ENCODE results near the gene UBAC1.
"Not testable (repeated sequence)": the region's sequence is repeated elsewhere in the genome, so short reads cannot be mapped to it uniquely, and the experiment has no call there.

UBAC1 gene

GRCh38 chr9:135959814-135960213 is 1.4 kb downstream of the UBAC1 start:
- no peak for DNase-seq

- no peak for DNase-seq
These were observed 2.7 kb downstream of the UBAC1 start for GRCh38 chr9:135958485-135958884.

DNA sequence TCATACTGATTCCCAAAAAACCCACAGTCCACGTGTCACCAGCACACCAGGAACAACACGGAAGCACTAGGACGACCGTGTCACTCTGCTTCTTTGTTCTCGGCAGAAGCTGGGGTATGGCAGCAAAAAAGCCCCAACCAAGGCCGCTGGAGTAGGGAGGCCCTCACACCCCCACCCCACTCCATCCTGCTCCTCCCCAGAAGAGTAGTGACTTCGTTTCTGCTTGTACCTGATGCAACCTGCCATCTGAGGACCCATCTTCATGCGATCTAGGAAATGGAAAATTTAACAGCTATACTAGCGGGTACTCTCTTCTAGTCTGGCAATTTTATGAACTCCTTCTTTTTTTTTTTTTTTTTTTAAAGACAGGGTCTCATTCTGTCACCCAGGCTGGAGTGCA is 3.7 kb downstream of the UBAC1 start:
- DNase-seq, result no peak

DNA sequence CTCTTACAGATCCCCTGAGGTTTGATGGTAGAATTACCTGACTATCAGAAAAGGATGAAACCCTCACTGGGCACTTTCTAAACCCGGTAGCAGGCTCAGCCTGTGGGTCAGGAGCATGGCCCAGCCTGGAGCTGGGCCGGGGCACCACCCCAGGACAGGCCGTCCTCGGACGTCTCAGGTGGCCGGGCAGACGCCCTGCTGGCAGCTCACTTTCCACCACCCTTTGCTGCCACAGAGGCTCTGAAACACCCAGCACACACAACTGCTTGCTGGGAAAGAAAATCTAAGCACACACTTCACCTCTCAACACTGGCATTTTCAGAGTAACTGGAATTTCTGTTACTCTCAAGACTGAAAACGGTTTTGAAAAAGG is 4.4 kb downstream of the UBAC1 start:
- no peak for DNase-seq

GRCh38 chr9:135955934-135956801 is 5.0 kb downstream of the UBAC1 start:
- no peak for DNase-seq

GRCh38 chr9:135952664-135953206 is 8.4 kb downstream of the UBAC1 start:
- DNase-seq, result no peak

DNA sequence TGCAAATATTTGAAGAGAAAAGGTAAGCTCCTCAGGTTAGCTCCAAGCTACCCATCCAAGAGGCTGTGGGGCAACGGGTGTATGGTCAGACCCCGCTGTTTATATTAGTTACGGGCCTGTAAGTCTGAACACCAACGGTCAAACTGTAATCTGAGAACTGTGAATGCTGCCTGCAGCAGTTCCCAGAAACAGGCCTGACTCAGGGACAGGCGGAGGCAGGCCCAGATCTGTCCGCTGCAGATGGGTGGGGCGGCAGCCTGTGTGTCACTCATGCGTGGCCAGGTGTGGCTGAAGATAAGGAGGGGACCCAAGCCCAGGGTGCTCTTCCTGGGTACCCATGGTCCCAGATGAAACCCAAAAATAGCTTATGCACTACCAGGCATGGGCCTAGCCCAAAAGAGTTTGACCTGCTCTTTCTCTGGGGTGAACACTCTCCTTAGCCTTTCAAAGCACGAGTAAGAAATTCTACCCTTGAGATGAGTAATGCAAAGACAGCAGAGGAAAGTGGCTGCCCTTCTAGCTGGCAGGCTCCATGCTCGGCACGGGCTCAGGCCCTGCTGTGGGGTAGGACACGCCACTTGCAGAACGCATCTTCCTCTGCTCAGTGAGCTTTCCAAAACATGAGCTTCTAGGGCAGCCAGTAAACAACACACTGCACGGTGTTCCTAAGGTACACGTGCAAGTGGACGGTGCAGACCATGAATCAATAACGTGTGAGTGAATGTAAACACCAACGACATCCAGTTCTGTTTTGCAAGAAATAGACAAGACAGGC is 9.1 kb downstream of the UBAC1 start:
- no peak for DNase-seq

DNA sequence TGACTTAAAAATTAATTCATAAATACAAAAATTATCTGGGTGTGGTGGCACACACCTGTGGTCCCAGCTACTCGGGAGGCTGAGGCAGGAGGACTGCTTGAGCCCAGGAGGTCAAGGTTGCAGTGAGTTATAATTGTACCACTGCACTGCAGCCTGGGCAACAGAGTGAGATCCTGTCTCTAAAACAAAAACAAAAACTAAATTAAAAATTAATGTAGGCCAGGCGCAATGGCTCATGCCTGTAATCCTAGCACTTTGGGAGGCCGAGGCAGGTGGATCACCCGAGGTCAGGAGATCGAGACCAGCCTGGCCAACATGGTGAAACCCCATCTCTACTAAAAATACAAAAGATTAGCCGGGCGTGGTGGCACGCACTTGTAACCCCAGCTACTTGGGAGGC is 9.9 kb downstream of the UBAC1 start:
- DNase-seq, result not testable (repeated sequence)

GRCh38 chr9:135950841-135951240 is 10.3 kb downstream of the UBAC1 start:
- DNase-seq, result not testable (repeated sequence)

DNA sequence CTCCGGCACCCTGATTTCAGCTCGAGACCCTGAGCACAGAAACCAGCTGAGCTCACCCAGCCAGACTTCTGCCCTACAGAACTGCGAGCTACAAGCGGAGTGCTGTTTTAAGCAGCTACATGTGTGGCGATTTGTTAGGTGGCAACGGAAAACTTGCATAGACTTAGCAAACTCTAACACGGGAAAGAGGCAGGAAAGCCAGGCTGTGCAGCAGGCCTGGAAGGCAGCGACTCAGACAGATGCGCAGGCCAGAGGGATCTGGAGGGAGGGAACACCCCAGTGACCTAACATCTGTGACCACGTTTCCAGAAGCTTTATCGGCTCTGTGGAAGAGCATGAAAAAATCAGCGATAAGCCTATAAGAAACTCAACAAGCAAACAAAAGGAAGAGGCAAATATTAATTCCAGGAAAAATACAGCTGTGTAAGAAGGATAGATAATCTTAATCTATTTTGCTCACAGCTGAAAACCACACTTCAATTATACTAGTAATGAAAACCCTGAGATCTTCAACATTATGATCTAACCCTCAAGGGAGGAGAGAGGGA is 11.0 kb downstream of the UBAC1 start:
- no peak for DNase-seq

DNA sequence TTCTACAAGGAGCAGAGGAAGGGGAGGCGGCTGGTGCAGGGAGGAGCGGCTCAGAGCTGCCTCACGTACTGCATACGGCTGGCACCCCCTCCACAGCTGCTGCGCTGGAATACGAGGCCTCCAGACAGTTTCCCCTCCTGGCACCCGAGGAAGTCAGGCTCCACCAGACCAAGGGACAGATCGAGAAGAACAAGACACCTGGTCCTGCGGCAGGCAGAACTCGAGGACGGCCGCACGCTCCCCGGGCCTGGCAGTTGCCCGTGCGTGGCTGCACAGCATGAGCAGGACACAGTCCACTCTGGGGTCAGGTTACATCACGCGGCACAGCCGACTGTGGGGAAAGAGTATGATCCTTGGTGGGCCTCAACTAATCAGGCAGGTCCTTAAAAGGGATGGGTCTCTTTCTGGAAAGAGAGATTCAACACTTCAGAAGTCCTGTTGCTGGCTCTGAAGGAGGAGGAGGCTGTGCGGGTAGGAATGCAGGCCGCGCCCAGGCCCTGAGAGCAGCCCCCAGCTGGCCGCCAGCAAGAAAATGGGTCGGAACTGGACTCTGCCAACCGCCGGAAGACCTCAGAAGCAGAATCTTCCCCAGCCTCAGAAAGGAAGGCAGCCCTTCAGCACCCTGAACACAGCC is 11.6 kb downstream of the UBAC1 start:
- DNase-seq, result no peak

GRCh38 chr9:135948968-135949367 is 12.2 kb downstream of the UBAC1 start:
- no peak for DNase-seq

- DNase-seq, result no peak
These were observed 12.7 kb downstream of the UBAC1 start for GRCh38 chr9:135948446-135948845.

DNA sequence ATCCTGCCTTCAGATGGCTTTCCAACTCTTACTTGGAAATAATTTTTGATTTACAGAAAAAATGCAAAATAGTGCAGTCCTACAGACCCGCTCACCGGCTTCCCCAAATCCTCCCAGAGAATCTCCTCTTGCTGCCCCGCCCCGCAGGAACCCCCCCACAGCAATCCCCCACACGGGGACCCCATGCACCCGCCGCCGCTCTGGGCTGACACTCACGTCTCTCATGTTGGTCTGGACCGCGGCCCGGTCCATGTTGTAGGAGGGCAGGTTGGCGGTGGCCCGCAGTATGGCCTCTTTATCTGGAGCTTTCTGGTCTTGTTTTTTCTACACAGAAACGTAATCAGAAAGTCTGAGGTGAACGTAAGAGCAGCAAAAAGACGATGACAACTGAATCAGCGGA is 13.6 kb downstream of the UBAC1 start:
- no peak for DNase-seq

- DNase-seq, result not testable (repeated sequence)
These were observed 14.1 kb downstream of the UBAC1 start for GRCh38 chr9:135947105-135947504.

- no peak for DNase-seq
These were observed 14.7 kb downstream of the UBAC1 start for GRCh38 chr9:135946392-135946994.

GRCh38 chr9:135945969-135946368 is 15.2 kb downstream of the UBAC1 start:
- DNase-seq, result no peak

- DNase-seq, result no peak
These were observed 16.5 kb downstream of the UBAC1 start for GRCh38 chr9:135944444-135945252.

DNA sequence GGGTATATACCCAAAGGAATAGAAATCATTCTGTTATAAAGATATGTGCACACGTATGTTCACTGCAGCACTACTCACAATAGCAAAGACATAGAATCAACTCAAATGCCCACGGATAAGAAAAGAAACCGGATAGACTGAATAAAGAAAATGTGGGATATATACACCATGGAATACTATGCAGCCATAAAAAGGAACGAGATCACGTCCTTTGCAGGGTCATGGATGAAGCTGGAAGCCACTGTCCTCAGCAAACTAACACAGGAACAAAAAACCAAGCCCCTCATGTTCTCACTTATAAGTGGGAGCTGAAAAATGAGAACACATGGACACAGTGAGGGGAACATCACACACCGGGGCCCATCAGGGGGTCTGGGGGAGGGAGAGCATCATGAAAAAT is 17.6 kb downstream of the UBAC1 start:
- not testable (repeated sequence) for DNase-seq

DNA sequence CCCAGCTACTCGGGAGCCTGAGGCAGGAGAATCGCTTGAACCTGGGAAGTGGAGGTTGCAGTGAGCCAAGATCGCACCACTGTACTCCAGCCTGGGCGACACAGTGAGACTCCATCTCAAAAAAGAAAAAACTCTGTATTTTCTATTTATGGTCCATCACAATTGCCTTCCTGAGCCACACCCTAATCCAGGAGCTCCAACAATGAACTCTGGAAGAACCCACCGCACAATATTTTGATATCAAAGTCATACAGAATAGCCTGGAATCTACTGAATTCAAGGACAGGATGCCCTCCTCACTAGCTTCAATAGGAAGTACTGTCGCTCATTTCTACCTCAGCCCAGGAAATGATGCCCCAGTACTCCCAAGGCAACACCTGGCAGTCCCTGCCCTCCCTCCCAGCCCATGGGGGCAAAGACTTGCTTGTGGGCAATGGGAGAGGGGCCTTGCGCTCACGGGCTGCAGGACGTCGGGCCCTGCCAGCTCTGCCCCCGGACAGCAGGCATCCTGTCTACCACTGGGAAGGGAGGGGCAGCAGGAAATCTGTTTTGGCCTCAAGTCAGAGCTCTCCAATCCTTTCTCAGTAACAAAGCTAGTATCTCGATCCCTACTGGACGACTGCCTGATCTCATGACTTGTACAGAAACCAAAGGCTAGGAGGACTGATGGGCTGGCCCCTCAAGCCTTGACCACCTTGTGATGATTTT is 19.7 kb downstream of the UBAC1 start:
- no peak for DNase-seq

Measured in fibroblast of skin of back (primary cell).